Fibroblast of pulmonary artery (primary cell): Measurements from ENCODE around the gene KIF2A.

Experiments
- DNase-seq: peaks from one replicate; pipeline ENCODE4 v3.0.0-alpha.2; 2010; ENCODE audit warnings: low read depth
- H3K4me3 ChIP-seq: replicated peaks from 2 replicates; pipeline ENCODE4 v1.5.1; 2011; ENCODE audit warnings: low read depth, mild to moderate bottlenecking, control low read depth, low read length, moderate library complexity
- CTCF ChIP-seq: IDR thresholded peaks from 2 replicates; pipeline ENCODE4 v1.5.1; 2011; ENCODE audit warnings: mild to moderate bottlenecking, control low read depth, low read length, inconsistent platforms; ENCODE audit errors: missing control alignments

KIF2A gene

GRCh38 chr5:62347928-62348327, 41.9 kb downstream of the KIF2A start:
- no peak overlapping the region for H3K4me3 ChIP-seq
- no peak for DNase-seq
- TF ChIP-seq CTCF: no peak

DNA sequence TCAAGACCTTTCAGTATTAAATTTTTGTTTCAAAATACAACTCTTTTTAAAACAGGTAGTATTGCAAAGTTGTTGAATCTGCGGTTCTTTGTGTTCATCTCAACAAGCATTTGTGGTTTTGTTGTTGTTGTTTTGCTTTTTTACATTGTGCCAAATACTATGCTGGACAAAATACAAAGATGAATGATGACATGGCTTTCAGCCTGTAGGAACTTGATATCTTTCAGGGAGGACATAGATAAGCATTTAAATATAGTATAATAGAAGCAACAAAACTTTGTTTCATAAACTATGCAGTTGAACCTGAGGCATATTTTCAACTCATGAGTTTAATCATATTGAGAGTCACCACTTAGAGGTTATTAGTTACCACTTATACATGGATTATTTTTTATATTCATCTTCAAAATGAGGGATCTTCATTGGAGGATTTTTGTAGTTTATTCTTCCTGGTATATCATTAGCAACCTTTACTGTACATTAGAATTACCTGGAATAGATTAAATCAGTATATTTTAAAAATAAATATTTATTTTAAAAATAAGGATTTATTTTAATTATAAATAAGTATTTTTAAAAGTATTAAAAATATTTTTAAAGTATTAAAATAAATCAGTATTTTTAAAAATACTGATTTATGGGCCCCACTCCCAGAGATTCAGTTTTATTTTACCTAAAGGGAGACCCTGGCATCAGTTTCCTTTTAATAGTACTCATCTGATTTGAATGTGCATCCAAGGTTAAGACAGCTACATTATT, 42.9 kb downstream of the KIF2A start:
- no peak overlapping the region for H3K4me3 ChIP-seq
- no peak for DNase-seq
- no peak for TF ChIP-seq CTCF

- no peak overlapping the region for H3K4me3 ChIP-seq
- peak; percentile 76 for DNase-seq
- TF ChIP-seq CTCF: peak; percentile 62
These were observed 48.2 kb downstream of the KIF2A start for GRCh38 chr5:62354028-62354874.

DNA sequence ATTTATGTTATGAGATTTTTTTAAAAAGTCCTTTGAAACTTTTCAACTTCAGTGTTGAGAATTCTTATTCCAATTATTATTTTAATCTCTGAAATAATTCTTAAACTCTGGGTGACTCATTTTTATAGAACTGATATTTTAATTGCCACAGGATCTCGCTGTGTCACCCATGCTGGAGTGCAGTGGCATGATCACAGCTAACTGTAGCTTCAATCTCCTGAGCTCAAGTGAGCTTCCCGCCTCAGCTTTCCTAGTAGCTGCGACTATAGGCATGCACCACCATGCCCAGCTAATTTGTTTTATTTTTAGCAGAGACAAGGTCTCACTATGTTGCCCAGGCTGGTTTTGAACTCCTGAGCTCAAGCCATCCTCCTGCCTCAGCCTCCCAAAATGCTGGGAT, 56.7 kb downstream of the KIF2A start:
- no peak overlapping the region for H3K4me3 ChIP-seq
- no peak for DNase-seq
- no peak for TF ChIP-seq CTCF

- H3K4me3 ChIP-seq: no peak overlapping the region
- no peak for TF ChIP-seq CTCF
- no peak for DNase-seq
These were observed 63.0 kb downstream of the KIF2A start for GRCh38 chr5:62369039-62369438.

- no peak for TF ChIP-seq CTCF
- DNase-seq: no peak
- no peak overlapping the region for H3K4me3 ChIP-seq
These were observed 65.4 kb downstream of the KIF2A start for GRCh38 chr5:62371409-62371808.
